Erythroblast (primary cell): Measurements from ENCODE around the gene STX8.
A peak's percentile ranks its signal among the peaks of the same experiment; 100 is the strongest.
"Not testable (repeated sequence)": the region's sequence is repeated elsewhere in the genome, so short reads cannot be mapped to it uniquely, and the experiment has no call there.

Experiments
- DNase-seq, 2 experiments: peaks; one replicate each; lab custom pipeline; 2025; lab: John Stamatoyannopoulos, UW
- GATA1 ChIP-seq: IDR thresholded peaks from 2 replicates; pipeline ENCODE4 v1.6.1; 2011; ENCODE audit warnings: low read depth, mild to moderate bottlenecking, control low read depth, low read length, moderate library complexity
- POLR2A ChIP-seq: IDR thresholded peaks from 2 replicates; pipeline ENCODE4 v1.6.1; 2011; ENCODE audit warnings: mild to moderate bottlenecking, low read length

Gene STX8

DNA sequence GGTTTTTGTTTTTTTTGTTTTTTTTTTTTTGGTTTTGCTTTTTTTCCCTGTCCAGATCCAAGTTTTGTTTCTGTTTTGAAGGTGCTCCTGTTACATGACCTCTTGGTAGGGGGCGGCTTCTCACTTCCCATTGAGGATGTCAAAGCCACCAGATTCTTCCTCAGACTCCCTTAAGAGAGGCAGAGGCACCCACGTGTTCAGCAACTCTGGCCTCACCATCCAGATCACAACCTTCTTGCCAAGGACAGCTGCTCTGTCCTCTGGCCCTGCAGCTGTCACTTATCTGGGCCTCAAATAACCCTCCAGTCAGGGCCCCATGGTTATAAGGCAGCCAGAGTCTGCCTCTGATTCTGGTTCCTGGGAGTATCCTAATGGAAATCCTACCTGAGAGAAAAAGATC lies 208.5 kb downstream of the STX8 start:
- no peak for TF ChIP-seq GATA1
- no peak for TF ChIP-seq POLR2A
- no peak for DNase-seq

DNA sequence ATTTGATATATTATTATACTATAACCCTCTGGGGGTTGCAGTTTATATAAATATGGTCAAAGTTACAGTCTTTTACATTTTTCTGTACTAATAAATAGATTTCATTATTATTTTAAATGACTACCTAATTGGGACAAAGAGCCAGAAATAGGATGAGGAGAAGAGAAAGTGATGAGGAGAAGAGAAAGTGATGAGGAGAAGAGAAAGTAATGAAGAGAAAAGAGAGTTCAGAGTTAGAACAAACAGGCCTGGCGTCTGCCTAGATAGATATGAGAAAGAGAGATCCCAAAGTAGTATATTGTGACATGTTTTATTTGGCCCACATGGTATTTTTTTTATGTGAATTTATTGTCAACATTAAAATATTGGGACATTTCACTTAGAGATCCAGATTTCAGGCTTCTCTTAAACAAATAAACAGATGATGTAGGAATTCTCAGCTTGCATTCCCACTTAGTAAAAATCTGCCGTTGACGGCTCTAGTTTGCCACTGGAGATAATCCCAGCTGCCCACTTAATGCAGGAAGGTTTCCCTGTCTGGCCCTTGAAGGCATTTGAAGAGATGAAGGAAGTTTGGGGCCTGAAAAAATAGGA lies 210.7 kb downstream of the STX8 start:
- no peak for TF ChIP-seq GATA1
- no peak for TF ChIP-seq POLR2A
- DNase-seq, result no peak

DNA sequence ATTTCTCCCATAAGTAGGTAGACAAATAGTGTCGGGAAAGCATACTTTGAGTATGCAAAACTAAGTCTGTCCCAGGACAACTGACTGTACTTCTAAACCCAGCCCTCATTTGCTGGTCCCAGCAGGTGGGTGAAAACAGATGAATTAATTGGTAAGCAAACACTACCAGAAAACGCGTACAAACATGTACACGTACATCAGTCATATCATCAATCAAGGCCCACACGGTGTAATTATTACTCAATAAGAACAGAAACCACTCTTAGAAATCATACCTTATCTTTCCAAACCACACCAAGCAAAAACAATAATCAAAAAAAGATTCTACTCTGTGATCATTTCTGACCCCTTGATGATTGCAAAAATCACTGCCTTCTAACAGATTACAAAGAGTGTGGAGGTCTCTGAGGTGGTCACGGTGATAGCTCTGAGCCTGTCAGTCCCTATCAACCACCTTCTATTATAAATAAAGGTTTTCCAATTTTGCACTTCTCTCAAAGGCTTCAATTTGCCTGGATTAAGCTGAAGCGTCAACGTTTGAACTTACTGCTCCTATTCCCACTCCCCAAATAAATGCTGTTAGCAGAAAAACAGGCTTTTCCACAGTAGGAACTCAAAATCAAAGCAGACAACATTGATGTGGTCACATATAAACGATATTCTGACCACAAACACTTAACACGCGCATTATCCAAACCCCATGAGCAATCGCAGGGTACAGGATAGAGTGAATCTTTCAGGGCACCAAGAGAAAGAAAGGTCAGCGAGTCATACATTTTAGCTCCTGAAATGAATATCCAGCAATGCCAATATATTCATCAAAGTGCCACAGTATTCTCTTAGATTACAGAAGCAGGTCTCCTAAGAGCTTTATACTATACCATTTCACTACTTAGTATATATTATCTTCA lies 211.9 kb downstream of the STX8 start:
- DNase-seq, result no peak
- no peak for TF ChIP-seq GATA1

DNA sequence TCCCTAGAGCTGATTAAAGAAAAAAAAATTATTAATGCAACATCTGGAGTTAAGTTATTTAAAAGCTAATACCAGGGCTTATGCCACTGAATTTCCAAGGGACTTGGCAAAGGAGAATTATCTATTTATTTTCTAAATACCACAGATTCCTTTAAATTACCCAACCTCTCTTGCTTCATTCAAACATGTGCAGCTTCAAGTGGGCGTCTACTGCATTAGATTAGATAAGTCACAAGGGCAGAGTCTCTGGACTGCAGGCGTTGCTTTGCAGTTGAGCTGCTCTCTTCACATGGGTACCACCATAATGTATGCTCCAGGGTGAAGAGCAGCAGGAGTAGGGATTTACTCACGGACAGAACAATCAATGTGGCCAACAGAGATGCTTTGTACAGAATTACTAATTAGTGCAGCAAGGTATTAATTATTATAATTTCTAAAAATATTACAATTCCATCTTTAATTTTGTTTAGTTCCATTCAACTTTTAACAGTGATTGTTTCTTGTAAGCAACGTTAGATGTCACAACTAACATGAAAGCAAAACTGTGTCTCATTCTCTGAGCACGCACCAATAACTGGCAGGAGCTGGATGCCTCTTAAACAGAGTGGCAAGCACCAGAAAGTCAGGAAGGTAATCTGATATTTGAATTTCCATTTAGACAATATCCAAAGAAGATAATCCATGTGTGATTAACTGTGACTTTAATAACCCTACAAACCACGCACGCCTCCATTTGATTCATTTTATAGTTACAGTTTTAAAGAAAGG lies 214.2 kb downstream of the STX8 start:
- peak; percentile 40 to 44 for DNase-seq
- no peak for TF ChIP-seq POLR2A
- TF ChIP-seq GATA1, result no peak

DNA sequence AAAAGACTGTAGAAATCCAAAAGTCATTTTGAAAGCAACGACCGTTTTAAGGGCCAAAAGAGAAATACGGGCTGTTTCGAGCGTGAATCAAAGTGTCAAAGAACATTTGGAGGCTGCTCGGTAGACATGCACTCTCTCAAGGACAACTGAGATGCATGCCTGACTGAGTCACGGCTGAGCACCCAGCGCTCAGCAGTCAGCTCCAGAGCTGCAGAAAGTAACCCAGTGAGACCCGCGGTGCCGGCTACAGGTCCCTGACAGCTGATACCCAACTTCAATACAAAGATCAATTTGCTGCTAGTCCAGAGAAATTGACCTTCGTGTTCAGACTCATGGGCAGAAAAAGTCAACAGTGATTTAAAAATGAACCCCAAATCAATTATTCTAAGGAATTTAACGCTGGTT lies 214.9 kb downstream of the STX8 start:
- TF ChIP-seq POLR2A (no peak), GATA1 (no peak)
- no peak for DNase-seq

DNA sequence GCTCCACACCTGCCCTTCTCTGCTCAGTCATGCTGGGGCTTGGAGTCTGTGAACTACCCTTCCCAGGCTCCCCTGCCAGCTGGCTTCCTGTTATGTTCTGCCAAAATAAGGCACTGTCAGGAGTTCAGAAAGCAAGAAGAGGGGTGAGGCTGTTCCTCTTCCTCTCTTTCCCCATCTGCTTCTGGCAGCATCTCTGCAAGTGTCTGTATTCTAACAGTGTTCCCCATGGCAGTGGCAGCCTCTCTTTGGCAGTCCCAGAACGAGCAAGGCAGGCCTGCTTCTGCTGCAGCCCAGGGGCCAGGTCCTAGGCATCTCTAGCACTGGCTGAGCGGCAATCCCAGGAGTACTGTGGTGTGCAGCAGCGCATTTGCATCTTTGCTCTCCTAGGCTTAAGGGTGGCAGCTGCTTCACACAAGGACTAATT lies 219.1 kb downstream of the STX8 start:
- DNase-seq, result no peak
- TF ChIP-seq POLR2A, result no peak
- TF ChIP-seq GATA1, result no peak

DNA sequence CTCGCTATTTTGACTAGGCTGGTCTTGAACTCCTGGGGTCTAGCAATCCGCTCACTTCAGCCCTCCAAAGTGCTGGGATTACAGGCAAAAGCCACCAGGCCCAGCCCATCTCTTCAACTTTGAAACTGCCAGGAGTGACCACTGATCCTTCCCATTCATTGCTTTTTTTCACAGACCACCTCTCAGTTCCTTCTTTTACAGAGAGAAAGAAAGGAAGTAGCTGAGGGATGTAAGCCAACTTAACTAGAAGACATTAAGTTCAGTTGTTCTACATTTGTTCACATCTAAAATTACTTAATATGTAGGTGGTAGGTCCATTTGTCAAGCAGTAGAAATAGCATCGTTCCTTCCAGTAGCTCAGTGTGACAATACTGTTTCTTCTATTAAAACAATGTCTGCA lies 219.8 kb downstream of the STX8 start:
- TF ChIP-seq GATA1 (no peak), POLR2A (no peak)
- DNase-seq, result no peak

DNA sequence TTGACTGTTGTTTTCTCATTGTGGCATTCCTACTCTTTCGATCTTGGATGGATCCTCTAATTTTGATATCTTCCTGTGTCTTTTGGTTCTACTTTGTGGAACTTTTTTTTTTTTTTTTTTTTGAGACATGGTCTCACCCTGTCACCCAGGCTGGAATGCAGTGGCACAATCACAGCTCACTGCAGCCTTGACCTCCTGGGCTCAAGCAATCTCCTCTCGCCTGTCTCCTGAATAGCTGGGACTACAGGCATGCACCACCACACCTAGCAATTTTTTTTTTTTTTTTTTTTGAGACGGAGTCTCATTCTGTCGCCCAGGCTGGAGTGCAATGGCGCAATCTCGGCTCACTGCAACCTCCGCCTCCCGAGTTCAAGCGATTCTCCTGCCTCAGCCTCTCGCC lies 220.4 kb downstream of the STX8 start:
- not testable (repeated sequence) for DNase-seq

DNA sequence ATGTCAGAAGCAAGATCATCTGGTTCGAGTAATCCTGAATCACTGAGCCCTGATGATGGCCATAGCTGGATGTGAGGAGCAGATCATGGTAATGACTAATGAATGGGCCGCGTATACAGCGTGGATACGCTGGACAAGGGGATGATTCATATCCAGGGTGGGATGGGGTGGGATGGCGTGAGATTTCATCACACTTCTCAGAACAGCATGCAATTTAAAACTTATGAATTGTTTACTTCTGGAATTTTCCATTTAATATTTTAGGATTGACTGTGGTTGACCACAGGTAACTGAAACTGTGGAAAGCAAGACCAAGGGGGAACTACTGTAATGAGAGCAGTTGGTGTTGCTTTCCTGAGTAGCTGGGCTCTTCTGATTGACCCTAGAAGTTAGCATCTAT lies 225.5 kb downstream of the STX8 start:
- TF ChIP-seq POLR2A (no peak), GATA1 (no peak)
- no peak for DNase-seq

DNA sequence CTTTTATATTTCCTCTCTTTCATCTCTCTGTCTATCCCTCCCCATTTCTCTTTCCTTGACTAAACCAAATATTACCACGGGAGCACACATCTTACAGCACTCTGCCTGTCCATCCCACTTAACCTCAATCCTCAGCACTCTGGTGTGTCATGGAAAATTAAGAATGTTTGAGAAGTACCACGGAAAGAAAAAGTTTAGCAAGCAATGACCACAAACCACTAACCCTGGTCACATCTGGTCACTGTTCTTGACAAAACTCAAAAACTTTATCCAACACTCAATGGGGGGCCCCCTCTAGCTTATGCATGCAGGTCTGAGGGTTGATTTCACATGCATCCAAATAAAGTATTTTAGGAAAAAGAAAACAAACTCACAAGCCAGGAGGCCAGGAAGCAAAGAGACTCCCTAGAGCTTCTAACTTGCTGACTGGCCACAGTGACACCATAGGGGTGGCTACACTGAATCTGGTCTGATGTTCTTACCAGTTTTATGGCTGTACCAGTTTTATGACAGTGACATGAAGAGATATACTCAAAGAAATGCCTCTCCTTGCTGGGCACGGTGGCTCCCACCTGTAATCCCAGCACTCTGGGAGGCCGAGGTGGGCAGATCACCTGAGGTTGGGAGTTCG lies 229.2 kb downstream of the STX8 start:
- no peak for TF ChIP-seq GATA1
- TF ChIP-seq POLR2A, result no peak
- no peak for DNase-seq

DNA sequence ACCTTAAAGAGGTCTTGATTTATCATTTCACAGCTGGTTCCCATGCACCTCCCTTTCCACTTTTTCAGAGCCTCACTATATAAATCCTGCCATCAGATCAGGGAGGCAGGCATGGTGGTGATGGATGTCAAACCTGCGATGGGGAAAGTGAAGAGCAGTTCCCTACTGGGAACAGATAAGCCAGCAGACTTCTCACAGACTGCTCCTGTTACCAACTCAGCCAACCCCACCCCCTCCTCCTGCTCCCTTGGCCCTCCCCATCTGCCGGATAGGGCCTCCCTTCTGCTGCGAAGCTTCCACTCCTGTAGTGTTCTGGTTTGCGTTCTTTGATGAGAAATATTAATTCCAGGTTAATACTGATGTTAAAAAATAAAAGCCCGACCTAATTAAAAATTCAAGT lies 232.1 kb downstream of the STX8 start:
- no peak for DNase-seq
- TF ChIP-seq GATA1 (no peak), POLR2A (no peak)

DNA sequence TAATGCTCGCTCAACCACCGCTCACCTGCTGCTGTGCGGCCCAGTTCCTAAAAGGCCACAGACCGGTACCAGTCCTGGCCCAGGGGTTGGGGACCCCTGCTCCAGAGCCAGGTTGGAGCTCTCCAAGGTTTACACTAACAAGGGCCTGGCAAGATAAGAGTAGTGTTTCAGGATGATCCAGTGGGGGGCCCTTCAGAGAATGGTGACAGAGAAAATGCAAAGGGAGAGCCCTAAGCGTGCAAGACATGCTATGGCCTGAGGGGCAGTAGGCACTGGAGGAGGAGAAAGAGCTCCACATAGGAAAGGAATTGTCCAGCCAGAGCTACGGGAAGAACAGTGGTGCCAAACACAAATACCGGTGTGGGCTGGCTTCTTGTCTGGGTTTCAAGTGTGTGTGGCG lies 233.4 kb downstream of the STX8 start:
- TF ChIP-seq GATA1, result no peak
- TF ChIP-seq POLR2A, result no peak
- no peak for DNase-seq

DNA sequence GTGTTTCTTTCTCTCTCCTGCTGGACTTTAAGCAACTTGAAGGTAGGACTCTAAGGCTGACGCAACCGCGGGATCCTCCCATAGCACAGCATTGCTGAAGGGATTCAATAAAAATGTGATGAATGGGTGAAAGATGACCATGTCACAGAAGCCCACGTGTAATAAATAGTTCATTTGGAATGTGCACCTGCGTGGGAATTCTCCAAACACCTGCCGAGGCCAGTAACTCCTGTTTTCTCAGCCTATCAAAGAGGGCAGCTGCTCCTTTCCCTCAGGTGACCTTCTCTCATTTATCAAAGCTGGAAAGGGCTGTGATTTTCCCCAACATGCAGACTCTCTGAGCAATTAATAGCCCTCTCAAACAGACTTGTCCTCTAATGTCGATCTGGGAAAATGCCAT lies 235.7 kb downstream of the STX8 start:
- DNase-seq, result no peak
- TF ChIP-seq GATA1 (no peak), POLR2A (no peak)

DNA sequence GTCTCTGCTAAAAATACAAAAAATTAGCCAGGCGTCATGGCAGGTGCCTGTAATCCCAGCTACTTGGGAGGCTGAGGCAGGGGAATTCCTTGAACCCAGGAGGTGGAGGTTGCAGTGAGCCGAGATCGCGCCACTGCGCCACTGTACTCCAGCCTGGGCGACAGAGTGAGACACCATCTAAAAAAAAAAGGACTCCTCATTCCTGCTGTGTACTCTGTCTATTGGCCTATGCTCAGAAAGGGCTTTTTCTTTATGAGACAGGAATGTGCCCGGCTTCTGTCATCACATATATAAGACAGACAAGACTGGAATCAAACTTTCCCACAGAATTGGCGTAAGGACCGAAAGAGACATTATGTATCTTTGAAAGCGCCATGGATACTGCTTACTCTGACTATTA lies 236.1 kb downstream of the STX8 start:
- DNase-seq, result not testable (repeated sequence)
